Neural progenitor cell (in vitro differentiated cells): ENCODE measurements around the gene ZKSCAN1. TPM values are rescaled to one million over a fixed set of nuclear protein-coding genes. Genes with fewer than 3 reads are reported as not detected.
"Not testable (repeated sequence)": the region's sequence is repeated elsewhere in the genome, so short reads cannot be mapped to it uniquely, and the experiment has no call there.

Experiments
- DNase-seq: peaks from one replicate; pipeline ENCODE4 v3.0.0-alpha.2; 2016; ENCODE audit warnings: low spot score
- H2AFZ ChIP-seq: fragments of 200-600 bp; sonication (generic); replicated peaks from 2 replicates; pipeline ENCODE4 v1.6.1; 2016; ENCODE audit warnings: antibody characterized with exemption
- H3F3A ChIP-seq: fragments of 200-600 bp; sonication (generic); 2 replicates; pipeline ENCODE4 v1.6.1; 2016; ENCODE audit warnings: antibody characterized with exemption, low read depth
- H3K27ac ChIP-seq: fragments of 200-600 bp; sonication (generic); 2 replicates; pipeline ENCODE4 v1.5.1; 2016; ENCODE audit warnings: mild to moderate bottlenecking
- H3K27me3 ChIP-seq: fragments of 200-600 bp; sonication (generic); 2 replicates; pipeline ENCODE4 v1.6.1; 2016; ENCODE audit warnings: mild to moderate bottlenecking, moderate library complexity
- H3K36me3 ChIP-seq: fragments of 200-600 bp; sonication (generic); 2 replicates; pipeline ENCODE4 v1.5.1; 2016
- H3K4me1 ChIP-seq: fragments of 200-600 bp; sonication (generic); 2 replicates; pipeline ENCODE4 v1.6.1; 2016; ENCODE audit warnings: mixed run types
- H3K4me2 ChIP-seq: fragments of 200-600 bp; sonication (generic); 2 replicates; pipeline ENCODE4 v1.6.1; 2016
- H3K4me3 ChIP-seq: fragments of 200-600 bp; sonication (generic); 2 replicates; pipeline ENCODE4 v1.5.1; 2016
- H3K79me2 ChIP-seq: fragments of 200-600 bp; sonication (generic); 2 replicates; pipeline ENCODE4 v1.6.1; 2016; ENCODE audit warnings: low read depth
- H3K9ac ChIP-seq: fragments of 200-600 bp; sonication (generic); 2 replicates; pipeline ENCODE4 v1.6.1; 2016
- H3K9me3 ChIP-seq: fragments of 200-600 bp; sonication (generic); 2 replicates; pipeline ENCODE4 v1.5.1; 2016; ENCODE audit warnings: low read depth
- H4K20me1 ChIP-seq: fragments of 200-600 bp; sonication (generic); 2 replicates; pipeline ENCODE4 v1.6.1; 2016; ENCODE audit warnings: low read depth
- H3K27ac Mint-ChIP-seq: 3 replicates; pipeline ENCODE4 v1.8.0; 2021; ENCODE audit warnings: mixed read lengths
- H3K27me3 Mint-ChIP-seq: 2 replicates; pipeline ENCODE4 v1.8.0; 2022; ENCODE audit warnings: low read depth, mild to moderate bottlenecking, inconsistent platforms, moderate library complexity, mixed read lengths; ENCODE audit not compliant: insufficient read depth
- H3K36me3 Mint-ChIP-seq: 3 replicates; pipeline ENCODE4 v1.8.0; 2021; ENCODE audit warnings: mixed read lengths
- H3K4me1 Mint-ChIP-seq: 3 replicates; pipeline ENCODE4 v1.8.0; 2021; ENCODE audit warnings: mixed read lengths
- H3K4me3 Mint-ChIP-seq: 3 replicates; pipeline ENCODE4 v1.8.0; 2021; ENCODE audit warnings: mild to moderate bottlenecking, moderate library complexity, mixed read lengths
- H3K9me3 Mint-ChIP-seq: 3 replicates; pipeline ENCODE4 v1.8.0; 2020; ENCODE audit warnings: mixed read lengths
- EZH2 ChIP-seq: fragments of 200-600 bp; sonication (generic); IDR thresholded peaks from 2 replicates; pipeline ENCODE4 v1.6.1; 2017; ENCODE audit warnings: antibody characterized with exemption, mild to moderate bottlenecking, moderate library complexity
- EZH2phosphoT487 ChIP-seq: fragments of 200-600 bp; sonication (generic); IDR thresholded peaks from 2 replicates; pipeline ENCODE4 v1.6.1; 2017; ENCODE audit warnings: antibody characterized with exemption
- total RNA-seq: library from RNA; depleted of rRNA; stranded (reverse); fragments of >200 nt; gene quantifications from 2 replicates; pipeline ENCODE4 v1.2.3, GENCODE V29; 2015; ENCODE audit warnings: low replicate concordance
- TF ChIP-seq, protein P1 (sequence below): fragments of 200-600 bp; sonication (generic); IDR thresholded peaks from 2 replicates; pipeline ENCODE4 v1.5.1; 2017; ENCODE audit warnings: antibody characterized with exemption, mild to moderate bottlenecking

The ZKSCAN1 gene
- total RNA-seq = 39.7 and 43.2 TPM in 2 replicates

DNA sequence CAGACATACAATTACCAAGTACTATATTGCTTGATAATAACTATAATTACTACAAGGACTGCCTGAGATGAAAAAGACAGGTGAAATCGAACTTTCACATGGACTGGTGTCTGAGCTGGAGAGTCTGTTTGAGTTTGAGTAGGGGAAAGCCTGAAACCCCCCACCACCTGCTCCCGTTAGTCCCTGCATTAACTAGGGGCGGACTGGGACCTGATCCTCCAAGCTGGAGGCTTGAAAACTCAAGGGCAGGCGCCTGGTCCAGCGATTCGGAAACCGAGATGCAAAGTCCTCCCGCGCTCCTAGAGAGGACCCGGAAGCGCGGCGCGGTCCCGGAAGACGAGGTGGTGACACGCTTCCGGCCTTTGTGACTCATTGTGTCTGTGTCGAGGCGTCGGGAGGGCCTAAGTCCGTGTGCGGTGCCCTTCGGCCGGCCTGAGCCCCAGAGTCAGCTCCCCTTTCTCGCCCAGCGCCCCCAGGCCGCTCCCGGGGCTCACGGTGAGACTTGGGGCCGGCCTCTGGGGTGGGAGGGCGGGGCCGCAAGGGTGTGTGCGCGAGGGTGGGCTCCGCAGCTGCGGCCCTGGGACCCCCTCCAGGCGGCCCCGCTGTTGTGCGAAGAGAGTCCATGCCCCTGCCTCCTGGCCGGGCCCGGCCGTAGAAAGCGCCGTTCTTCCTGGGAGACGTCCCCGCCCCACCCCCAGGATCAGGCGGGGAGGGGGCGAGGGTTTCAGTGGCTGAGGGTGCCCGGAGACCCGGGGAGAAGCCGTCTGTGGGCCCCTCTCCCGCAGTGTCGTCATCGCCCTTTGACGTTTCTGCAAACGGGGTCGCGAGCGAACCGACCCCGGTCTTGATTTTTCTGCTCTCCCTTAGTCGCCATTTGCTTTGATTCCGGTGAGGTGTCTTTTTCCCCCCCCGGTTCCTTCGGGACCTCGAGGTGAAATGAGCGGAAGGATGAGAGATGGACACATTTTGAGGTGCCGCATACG is at the start of gene ZKSCAN1:
ZKSCAN1 (plus strand) TSS at position 365 of the 983 bp plus-strand sequence. CDS start 7,911 bp downstream, outside the sequence.
- Histone ChIP-seq H3K9ac (peak within 1 kb of the TSS; percentile 99), H3K4me2 (peak within 1 kb of the TSS; percentile 89), H3K4me1 (peaks cover 9% of the 10 kb centered on the region), H3K27ac (peak within 1 kb of the TSS; percentile 93), H3K4me3 (peak within 1 kb of the TSS; percentile 72), H3K9me3 (no peaks in the 10 kb centered on the region), H3F3A (no peaks in the 10 kb centered on the region), H3K79me2 (peaks cover 52% of the 10 kb centered on the region), H3K27me3 (peaks cover 4% of the 10 kb centered on the region), H2AFZ (peak within 1 kb of the TSS; percentile 90), H4K20me1 (peaks cover 41% of the 10 kb centered on the region), H3K36me3 (no peaks in the 10 kb centered on the region)
- H3K27me3 Mint-ChIP-seq = peaks cover 17% of the 10 kb centered on the region
- H3K4me1 Mint-ChIP-seq = peaks cover 18% of the 10 kb centered on the region
- peak within 1 kb of the TSS; percentile 98 for H3K4me3 Mint-ChIP-seq
- peak within 1 kb of the TSS; percentile 98 for H3K27ac Mint-ChIP-seq
- TF ChIP-seq, protein P1, sequence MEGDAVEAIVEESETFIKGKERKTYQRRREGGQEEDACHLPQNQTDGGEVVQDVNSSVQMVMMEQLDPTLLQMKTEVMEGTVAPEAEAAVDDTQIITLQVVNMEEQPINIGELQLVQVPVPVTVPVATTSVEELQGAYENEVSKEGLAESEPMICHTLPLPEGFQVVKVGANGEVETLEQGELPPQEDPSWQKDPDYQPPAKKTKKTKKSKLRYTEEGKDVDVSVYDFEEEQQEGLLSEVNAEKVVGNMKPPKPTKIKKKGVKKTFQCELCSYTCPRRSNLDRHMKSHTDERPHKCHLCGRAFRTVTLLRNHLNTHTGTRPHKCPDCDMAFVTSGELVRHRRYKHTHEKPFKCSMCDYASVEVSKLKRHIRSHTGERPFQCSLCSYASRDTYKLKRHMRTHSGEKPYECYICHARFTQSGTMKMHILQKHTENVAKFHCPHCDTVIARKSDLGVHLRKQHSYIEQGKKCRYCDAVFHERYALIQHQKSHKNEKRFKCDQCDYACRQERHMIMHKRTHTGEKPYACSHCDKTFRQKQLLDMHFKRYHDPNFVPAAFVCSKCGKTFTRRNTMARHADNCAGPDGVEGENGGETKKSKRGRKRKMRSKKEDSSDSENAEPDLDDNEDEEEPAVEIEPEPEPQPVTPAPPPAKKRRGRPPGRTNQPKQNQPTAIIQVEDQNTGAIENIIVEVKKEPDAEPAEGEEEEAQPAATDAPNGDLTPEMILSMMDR = no peak
- no peak for TF ChIP-seq EZH2phosphoT487
- TF ChIP-seq EZH2 = no peak
- peaks cover 6% of the 10 kb centered on the region for H3K36me3 Mint-ChIP-seq
- no peaks in the 10 kb centered on the region for H3K9me3 Mint-ChIP-seq
- peak; percentile 96 for DNase-seq

DNA sequence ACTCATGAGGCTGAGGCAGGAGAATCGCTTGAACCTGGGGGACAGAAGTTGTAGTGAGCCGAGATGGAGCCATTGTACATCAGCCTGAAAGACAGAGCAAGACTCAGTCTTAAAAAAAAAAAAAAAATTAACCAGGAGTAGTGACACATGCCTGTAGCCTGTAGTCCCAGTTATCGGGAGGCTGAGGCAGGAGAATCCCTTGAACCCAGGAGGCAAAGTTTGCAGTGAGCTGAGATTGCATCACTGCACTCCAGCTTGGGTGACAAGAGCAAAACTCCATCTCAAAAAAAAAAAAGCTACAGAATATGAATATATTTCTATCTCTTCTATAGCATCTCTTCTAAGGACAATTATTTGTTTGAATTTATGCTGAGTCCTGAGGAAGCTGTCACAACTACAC is 46.1 kb upstream of the ZKSCAN1 start:
- Histone ChIP-seq H4K20me1 (no peaks in the 10 kb centered on the region), H3K27me3 (no peaks in the 10 kb centered on the region), H3K4me2 (no peak overlapping the region), H3K27ac (no peak overlapping the region), H2AFZ (no peak overlapping the region), H3K9me3 (no peaks in the 10 kb centered on the region), H3K79me2 (no peaks in the 10 kb centered on the region), H3K9ac (no peak overlapping the region), H3K36me3 (no peaks in the 10 kb centered on the region), H3K4me1 (no peaks in the 10 kb centered on the region), H3F3A (no peaks in the 10 kb centered on the region), H3K4me3 (no peak overlapping the region)
- TF ChIP-seq EZH2phosphoT487 (no peak), EZH2 (no peak)
- TF ChIP-seq, protein P1 = no peak
- Mint-ChIP-seq H3K27me3 (peaks cover 11% of the 10 kb centered on the region), H3K27ac (no peak overlapping the region), H3K36me3 (no peaks in the 10 kb centered on the region), H3K4me1 (no peaks in the 10 kb centered on the region), H3K4me3 (no peak overlapping the region), H3K9me3 (no peaks in the 10 kb centered on the region)
- no peak for DNase-seq

DNA sequence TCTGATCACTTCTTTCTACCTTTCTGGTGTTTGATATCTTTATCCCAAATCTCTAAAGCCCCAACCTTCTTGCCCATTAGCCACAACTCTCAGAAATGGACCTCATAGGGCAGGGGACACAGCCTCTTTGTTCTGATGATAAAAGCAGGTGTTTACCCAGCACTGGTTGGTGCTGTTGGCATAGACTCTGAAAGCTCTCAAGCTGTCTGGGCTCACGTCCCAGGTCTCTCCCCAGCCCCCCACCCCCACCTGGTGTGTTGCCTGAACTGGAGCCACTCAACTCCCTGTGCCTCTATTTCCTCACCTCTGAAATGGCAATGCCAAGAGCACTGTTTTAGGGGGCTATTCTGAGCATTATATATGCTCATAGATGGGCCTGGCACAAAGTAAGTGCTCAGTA is 45.6 kb upstream of the ZKSCAN1 start:
- H3K9ac ChIP-seq, H3K4me3 ChIP-seq, H3K27ac ChIP-seq, H3F3A ChIP-seq, H3K9me3 ChIP-seq, H3K4me2 ChIP-seq, H3K9me3 Mint-ChIP-seq, H3K4me3 Mint-ChIP-seq, DNase-seq, H3K36me3 ChIP-seq, H3K36me3 Mint-ChIP-seq, H3K79me2 ChIP-seq, H2AFZ ChIP-seq, H3K4me1 Mint-ChIP-seq, H3K27me3 ChIP-seq, H4K20me1 ChIP-seq, H3K27ac Mint-ChIP-seq, H3K4me1 ChIP-seq: not testable (repeated sequence)
- peaks cover 14% of the 10 kb centered on the region for H3K27me3 Mint-ChIP-seq

DNA sequence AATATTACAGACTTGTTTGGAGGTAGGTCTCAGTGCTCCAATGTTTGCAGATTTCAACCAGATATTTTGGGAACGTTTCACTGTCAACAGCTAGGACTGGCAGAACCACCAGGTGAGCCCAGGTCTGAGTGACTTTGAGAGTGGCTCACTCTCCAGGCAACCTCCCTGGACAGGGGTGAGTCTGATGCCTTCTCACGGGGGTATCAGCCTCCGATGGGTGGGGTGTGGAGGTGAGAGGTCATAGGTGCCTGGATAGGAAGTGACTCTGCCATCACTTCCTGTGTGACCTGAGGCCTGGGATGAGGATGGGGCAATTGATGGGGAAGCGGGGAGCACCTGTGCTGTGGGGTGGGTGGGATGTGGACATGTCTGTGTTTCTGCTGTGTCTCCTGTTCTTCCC is 44.2 kb upstream of the ZKSCAN1 start:
- no peaks in the 10 kb centered on the region for H3K9me3 ChIP-seq
- no peak overlapping the region for H3K9ac ChIP-seq
- H3K79me2 ChIP-seq = no peaks in the 10 kb centered on the region
- peaks cover 13% of the 10 kb centered on the region for H3K27me3 Mint-ChIP-seq
- H3K27ac Mint-ChIP-seq = no peak overlapping the region
- H3K9me3 Mint-ChIP-seq = no peaks in the 10 kb centered on the region
- H3K4me1 ChIP-seq = no peaks in the 10 kb centered on the region
- H2AFZ ChIP-seq = no peak overlapping the region
- H3K4me2 ChIP-seq = no peak overlapping the region
- no peaks in the 10 kb centered on the region for H3K36me3 ChIP-seq
- no peaks in the 10 kb centered on the region for H3K36me3 Mint-ChIP-seq
- H3K27me3 ChIP-seq = no peaks in the 10 kb centered on the region
- H3K27ac ChIP-seq = no peak overlapping the region
- no peaks in the 10 kb centered on the region for H4K20me1 ChIP-seq
- no peaks in the 10 kb centered on the region for H3K4me1 Mint-ChIP-seq
- H3K4me3 Mint-ChIP-seq = no peak overlapping the region
- H3K4me3 ChIP-seq = no peak overlapping the region
- no peak for DNase-seq
- TF ChIP-seq EZH2phosphoT487 (no peak), EZH2 (no peak)
- no peaks in the 10 kb centered on the region for H3F3A ChIP-seq

DNA sequence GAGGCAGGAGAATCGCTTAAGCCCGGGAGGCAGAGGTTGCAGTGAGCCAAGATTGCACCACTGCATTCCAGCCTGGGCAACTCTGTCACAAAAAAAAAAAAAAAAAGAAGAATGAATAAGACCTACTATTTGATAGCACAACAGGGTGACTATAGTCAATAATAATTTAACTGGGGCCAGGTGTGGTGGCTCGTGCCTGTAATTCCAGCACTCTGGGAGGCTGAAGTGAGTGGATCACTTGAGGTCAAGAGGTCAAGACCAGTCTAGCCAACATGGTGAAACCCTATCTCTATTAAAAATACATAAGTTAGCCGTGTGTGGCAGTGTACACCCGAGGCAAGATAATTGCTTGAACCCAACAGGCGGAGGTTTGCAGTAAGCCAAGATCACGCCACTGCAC is 41.6 kb upstream of the ZKSCAN1 start:
- H3K27ac Mint-ChIP-seq, H3K4me1 Mint-ChIP-seq, H3K27ac ChIP-seq, DNase-seq, H3K4me2 ChIP-seq, H3K9me3 ChIP-seq, H3K79me2 ChIP-seq, H3K27me3 Mint-ChIP-seq, H3K36me3 ChIP-seq, H3K4me1 ChIP-seq, H3K36me3 Mint-ChIP-seq, H3K27me3 ChIP-seq, H3K4me3 ChIP-seq, H3F3A ChIP-seq, H3K4me3 Mint-ChIP-seq, H4K20me1 ChIP-seq, H3K9ac ChIP-seq, H2AFZ ChIP-seq, H3K9me3 Mint-ChIP-seq: not testable (repeated sequence)
